GM18520 (cell line): ENCODE results near the gene TAP2.
"Not testable (repeated sequence)": the region's sequence is repeated elsewhere in the genome, so short reads cannot be mapped to it uniquely, and the experiment has no call there.

Source experiments
- ATAC-seq: cut with Tn5 transposase; IDR thresholded peaks from one replicate; pipeline ENCODE4 v1.9.1; 2021; ENCODE audit not compliant: unreplicated experiment

Gene TAP2

GRCh38 chr6:32836873-32837272 lies 1.7 kb downstream of the TAP2 start:
- no peak for ATAC-seq

GRCh38 chr6:32835167-32835893 lies 3.2 kb downstream of the TAP2 start:
- no peak for ATAC-seq

- no peak for ATAC-seq
Observed at GRCh38 chr6:32833664-32834063, 4.9 kb downstream of the TAP2 start.

GRCh38 chr6:32832535-32832934 lies 6.0 kb downstream of the TAP2 start:
- no peak for ATAC-seq

GRCh38 chr6:32830936-32831335 lies 7.6 kb downstream of the TAP2 start:
- ATAC-seq, result no peak

GRCh38 chr6:32830017-32830416 lies 8.5 kb downstream of the TAP2 start:
- ATAC-seq, result no peak

- ATAC-seq, result no peak
Observed at GRCh38 chr6:32829495-32829894, 9.0 kb downstream of the TAP2 start.

GRCh38 chr6:32827025-32827424 lies 11.5 kb downstream of the TAP2 start:
- no peak for ATAC-seq

GRCh38 chr6:32825966-32826365 lies 12.6 kb downstream of the TAP2 start:
- no peak for ATAC-seq

GRCh38 chr6:32819729-32820128 lies 18.8 kb downstream of the TAP2 start:
- no peak for ATAC-seq

- ATAC-seq, result no peak
Observed at GRCh38 chr6:32818867-32819266, 19.7 kb downstream of the TAP2 start.

GRCh38 chr6:32816746-32817204 lies 21.8 kb downstream of the TAP2 start, which contains the start of gene HLA-DOB:
Gene HLA-DOB, minus strand, starts transcription at chr6:32817002. Its CDS starts 51 bp downstream, at chr6:32816951.
- no peak for ATAC-seq

GRCh38 chr6:32815996-32816395 lies 22.5 kb downstream of the TAP2 start:
- ATAC-seq, result no peak

GRCh38 chr6:32815115-32815514 lies 23.4 kb downstream of the TAP2 start:
- no peak for ATAC-seq

GRCh38 chr6:32814145-32814544 lies 24.4 kb downstream of the TAP2 start:
- ATAC-seq, result no peak

GRCh38 chr6:32809171-32809570 lies 29.4 kb downstream of the TAP2 start:
- ATAC-seq, result no peak

- no peak for ATAC-seq
Observed at GRCh38 chr6:32807020-32807580, 31.4 kb downstream of the TAP2 start.

GRCh38 chr6:32805404-32805803 lies 33.1 kb downstream of the TAP2 start:
- ATAC-seq, result not testable (repeated sequence)

GRCh38 chr6:32803416-32803815 lies 35.1 kb downstream of the TAP2 start:
- no peak for ATAC-seq

- ATAC-seq, result no peak
Observed at GRCh38 chr6:32799740-32800139, 38.8 kb downstream of the TAP2 start.

GRCh38 chr6:32799168-32799567 lies 39.4 kb downstream of the TAP2 start:
- no peak for ATAC-seq
